ENCODE measurements around the gene IRS2. TPM values are rescaled to one million over a fixed set of nuclear protein-coding genes. Genes with fewer than 3 reads are reported as not detected.

The IRS2 gene
- polyA plus RNA-seq, 1 of the 3 experiments (the other 2 are of a cell fraction): 7.0 TPM

DNA sequence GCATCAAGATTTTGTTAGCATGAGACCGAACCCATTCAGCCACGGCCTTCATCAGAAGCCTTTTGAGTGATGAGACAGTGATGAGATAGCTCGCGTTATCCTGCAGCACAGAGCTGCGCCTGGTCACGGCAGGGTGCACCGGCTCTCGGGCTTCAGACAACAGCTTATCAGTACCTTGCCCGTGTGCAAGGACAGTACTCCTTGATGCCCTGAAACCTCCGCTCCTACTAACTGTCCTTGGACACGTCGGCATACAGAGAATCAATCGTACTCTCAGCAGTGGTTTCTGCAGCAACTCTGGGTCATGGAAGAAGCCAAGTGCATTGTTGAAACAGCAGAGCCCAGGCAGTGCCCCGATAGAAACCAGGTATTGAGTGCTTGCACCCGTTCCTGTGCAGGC, 40.7 kb downstream of the IRS2 start:
- no peaks in the 10 kb centered on the region for H3K27me3 ChIP-seq (ENCODE audit: insufficient read depth)
- H3K36me3 ChIP-seq (replicated peaks in 1 of 2; ENCODE audit: control insufficient read depth in 1 of 2, insufficient read depth in 2 of 2, low read length in 1 of 2): no peaks in the 10 kb centered on the region
- no peaks in the 10 kb centered on the region for H4K20me1 ChIP-seq (ENCODE audit: insufficient read depth)
- H3K79me2 ChIP-seq (ENCODE audit: insufficient read depth): no peaks in the 10 kb centered on the region
- H3K27ac ChIP-seq (ENCODE audit: low read depth in 2 of 2, low read length in 1 of 2): peak overlapping the region in 1 of 2 experiments; percentile 67; a peak in 1 of 4 replicates
- CTCF ChIA-PET: interaction anchor here (1.2 kb wide), 1 partner anchor 17 kb away, joined by 3 read pairs; no protein-coding TSS in a partner anchor
- TF ChIP-seq TAF1 (IDR thresholded peaks at IDR 0.05; ENCODE audit: borderline replicate concordance, low read depth, low read length) (no peak), FOXM1 (IDR thresholded peaks at IDR 0.05; ENCODE audit: low read depth) (no peak), YY1 (IDR thresholded peaks at IDR 0.05; ENCODE audit: low read depth) (no peak), GATA2 (CRISPR knock-in tag; IDR thresholded peaks at IDR 0.05) (no peak), EP300 (IDR thresholded peaks at IDR 0.05; ENCODE audit: borderline replicate concordance in 1 of 2, low read depth in 1 of 2, low read length in 1 of 2) (no peak), ZBTB33 (IDR thresholded peaks at IDR 0.05; ENCODE audit: borderline replicate concordance, low read depth) (no peak), IRF3 (IDR thresholded peaks at IDR 0.05; ENCODE audit: low read depth, low read length) (no peak), FOSL2 (IDR thresholded peaks at IDR 0.05; ENCODE audit: borderline replicate concordance, low read depth) (no peak), TEAD4 (IDR thresholded peaks at IDR 0.05; ENCODE audit: borderline replicate concordance, insufficient read depth) (no peak), ELF1 (IDR thresholded peaks at IDR 0.05) (no peak), CHD2 (IDR thresholded peaks at IDR 0.05; ENCODE audit: low read length, partially characterized antibody) (no peak), EZH2phosphoT487 (IDR thresholded peaks at IDR 0.05; ENCODE audit: borderline replicate concordance, low read depth) (no peak)
- TF ChIP-seq, protein P1, sequence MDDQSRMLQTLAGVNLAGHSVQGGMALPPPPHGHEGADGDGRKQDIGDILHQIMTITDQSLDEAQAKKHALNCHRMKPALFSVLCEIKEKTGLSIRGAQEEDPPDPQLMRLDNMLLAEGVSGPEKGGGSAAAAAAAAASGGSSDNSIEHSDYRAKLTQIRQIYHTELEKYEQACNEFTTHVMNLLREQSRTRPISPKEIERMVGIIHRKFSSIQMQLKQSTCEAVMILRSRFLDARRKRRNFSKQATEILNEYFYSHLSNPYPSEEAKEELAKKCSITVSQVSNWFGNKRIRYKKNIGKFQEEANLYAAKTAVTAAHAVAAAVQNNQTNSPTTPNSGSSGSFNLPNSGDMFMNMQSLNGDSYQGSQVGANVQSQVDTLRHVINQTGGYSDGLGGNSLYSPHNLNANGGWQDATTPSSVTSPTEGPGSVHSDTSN (IDR thresholded peaks at IDR 0.05): no peak
- TF ChIP-seq, protein P2, sequence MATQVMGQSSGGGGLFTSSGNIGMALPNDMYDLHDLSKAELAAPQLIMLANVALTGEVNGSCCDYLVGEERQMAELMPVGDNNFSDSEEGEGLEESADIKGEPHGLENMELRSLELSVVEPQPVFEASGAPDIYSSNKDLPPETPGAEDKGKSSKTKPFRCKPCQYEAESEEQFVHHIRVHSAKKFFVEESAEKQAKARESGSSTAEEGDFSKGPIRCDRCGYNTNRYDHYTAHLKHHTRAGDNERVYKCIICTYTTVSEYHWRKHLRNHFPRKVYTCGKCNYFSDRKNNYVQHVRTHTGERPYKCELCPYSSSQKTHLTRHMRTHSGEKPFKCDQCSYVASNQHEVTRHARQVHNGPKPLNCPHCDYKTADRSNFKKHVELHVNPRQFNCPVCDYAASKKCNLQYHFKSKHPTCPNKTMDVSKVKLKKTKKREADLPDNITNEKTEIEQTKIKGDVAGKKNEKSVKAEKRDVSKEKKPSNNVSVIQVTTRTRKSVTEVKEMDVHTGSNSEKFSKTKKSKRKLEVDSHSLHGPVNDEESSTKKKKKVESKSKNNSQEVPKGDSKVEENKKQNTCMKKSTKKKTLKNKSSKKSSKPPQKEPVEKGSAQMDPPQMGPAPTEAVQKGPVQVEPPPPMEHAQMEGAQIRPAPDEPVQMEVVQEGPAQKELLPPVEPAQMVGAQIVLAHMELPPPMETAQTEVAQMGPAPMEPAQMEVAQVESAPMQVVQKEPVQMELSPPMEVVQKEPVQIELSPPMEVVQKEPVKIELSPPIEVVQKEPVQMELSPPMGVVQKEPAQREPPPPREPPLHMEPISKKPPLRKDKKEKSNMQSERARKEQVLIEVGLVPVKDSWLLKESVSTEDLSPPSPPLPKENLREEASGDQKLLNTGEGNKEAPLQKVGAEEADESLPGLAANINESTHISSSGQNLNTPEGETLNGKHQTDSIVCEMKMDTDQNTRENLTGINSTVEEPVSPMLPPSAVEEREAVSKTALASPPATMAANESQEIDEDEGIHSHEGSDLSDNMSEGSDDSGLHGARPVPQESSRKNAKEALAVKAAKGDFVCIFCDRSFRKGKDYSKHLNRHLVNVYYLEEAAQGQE (IDR thresholded peaks at IDR 0.05; ENCODE audit: low read depth, low read length): no peak
- H3K9ac ChIP-seq: no peak overlapping the region
- H3K4me2 ChIP-seq: no peak overlapping the region
- no peaks in the 10 kb centered on the region for H3K9me3 ChIP-seq
- H2AFZ ChIP-seq (ENCODE audit: low read depth): no peak overlapping the region
- no peak overlapping the region for H3K4me3 ChIP-seq (ENCODE audit: low read depth in 2 of 2, low read length in 1 of 2)
- peaks cover 5% of the 10 kb centered on the region for H3F3A ChIP-seq (replicated peaks; ENCODE audit: insufficient read depth)
- WGBS (ENCODE audit: low lambda C conversion rate): 96% methylated on average over 15 of the region's 15 CpGs
- DNase-seq: no peak
- POLR2A ChIA-PET: interaction anchor here (0.5 kb wide), 1 partner anchor 35 kb away, joined by 3 read pairs; no protein-coding TSS in a partner anchor
- H3K4me1 ChIP-seq (ENCODE audit: control insufficient read depth in 1 of 2, insufficient read depth in 2 of 2, low read depth in 1 of 2, low read length in 1 of 2): peaks cover 12 to 51% of the 10 kb centered on the region in 2 experiments
- H3K9me2 ChIP-seq: no peaks in the 10 kb centered on the region

Measured in SK-N-SH (cell line).